Measurements from ENCODE around the gene DDX52.
"Not testable (repeated sequence)": the region's sequence is repeated elsewhere in the genome, so short reads cannot be mapped to it uniquely, and the experiment has no call there.

Gene DDX52

DNA sequence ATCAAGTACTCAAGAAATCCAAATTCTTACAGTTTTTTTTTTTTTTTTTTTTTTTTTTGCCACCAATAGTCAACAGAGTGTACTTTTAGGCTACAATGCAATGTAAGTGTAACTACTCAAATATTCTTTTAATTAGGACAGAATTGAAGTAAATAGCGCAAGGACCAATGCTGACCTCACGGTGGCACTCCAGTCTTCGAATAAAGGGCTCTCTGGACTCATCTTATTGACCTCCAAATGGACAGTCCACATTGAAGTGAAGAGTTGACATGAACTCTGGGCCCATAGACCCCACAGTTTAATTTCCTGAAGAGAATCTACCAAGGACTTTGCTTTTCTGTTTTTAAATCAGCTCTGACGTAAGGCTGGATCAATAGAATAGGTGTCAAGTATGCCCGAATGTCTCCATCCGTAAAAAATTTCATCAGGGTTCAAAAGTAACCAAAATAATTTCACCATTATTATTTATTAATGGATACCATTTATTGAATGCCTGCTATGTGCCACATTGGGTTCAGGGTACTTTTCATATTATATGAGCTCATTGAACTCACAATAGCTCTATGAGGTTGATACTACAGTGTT is 7.3 kb upstream of the DDX52 start:
- FAIRE-seq, result no peak

DNA sequence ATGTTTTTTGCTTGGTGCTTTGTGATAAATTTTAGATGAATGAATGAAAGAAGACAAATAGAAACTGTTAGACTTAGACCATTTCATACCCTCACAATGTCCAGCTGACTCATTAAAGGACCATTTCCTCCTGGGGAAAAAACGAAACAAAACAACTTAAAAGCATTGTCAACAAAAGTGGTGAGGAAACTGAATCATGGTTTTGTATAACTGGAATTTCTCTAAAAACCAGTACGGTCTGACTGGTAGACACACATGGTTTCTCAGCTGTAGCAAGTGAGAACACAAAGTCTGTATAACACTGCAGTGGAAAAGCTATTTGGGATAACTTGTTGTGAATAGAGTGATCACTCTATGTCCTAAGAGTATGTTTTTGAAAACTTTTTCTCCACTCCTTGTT is 5.3 kb upstream of the DDX52 start:
- FAIRE-seq, result no peak

GRCh38 chr17:37647856-37648255 is 4.6 kb upstream of the DDX52 start:
- FAIRE-seq, result no peak

DNA sequence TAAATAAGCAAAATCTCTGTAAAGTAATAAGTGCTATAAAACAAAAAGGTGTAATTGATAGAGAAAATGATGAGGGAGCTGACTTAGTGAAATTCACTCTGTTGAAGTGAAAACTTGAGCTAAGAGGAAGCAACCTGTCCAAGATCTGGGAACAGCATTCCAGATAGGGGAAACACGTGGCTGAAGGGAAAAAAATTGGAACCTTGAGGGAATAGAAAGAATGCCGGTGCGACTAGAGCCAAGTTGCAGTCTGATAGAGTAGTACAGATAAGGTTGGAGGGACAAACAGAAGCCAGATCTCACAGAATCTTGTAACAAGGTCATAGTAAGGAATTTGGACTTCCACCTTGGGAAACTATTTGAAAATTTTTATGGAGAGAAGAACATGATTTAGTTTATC is 623 bp upstream of the DDX52 start:
- no peak for FAIRE-seq

- no peak for FAIRE-seq
Measured at GRCh38 chr17:37642681-37643080, 565 bp downstream of the DDX52 start.

DNA sequence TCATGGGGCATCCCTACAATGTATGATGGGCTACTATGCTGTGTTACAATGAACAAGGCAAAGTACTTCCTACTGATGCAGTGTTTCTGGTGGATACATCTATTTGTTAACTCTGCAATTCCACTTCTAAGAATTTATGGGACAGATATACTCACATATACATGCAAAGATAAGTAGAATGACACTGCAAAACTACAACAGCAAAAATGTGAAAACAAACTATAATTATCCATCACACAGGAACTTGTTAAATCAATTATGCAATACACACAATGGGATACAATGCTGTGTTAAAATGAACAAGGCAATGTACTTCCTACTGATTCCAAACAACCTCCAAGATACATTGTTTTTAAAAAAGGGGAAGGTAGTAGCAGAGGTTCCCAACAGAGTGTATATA is 3.2 kb downstream of the DDX52 start:
- no peak for FAIRE-seq

GRCh38 chr17:37637956-37638355 is 5.3 kb downstream of the DDX52 start:
- FAIRE-seq, result no peak

DNA sequence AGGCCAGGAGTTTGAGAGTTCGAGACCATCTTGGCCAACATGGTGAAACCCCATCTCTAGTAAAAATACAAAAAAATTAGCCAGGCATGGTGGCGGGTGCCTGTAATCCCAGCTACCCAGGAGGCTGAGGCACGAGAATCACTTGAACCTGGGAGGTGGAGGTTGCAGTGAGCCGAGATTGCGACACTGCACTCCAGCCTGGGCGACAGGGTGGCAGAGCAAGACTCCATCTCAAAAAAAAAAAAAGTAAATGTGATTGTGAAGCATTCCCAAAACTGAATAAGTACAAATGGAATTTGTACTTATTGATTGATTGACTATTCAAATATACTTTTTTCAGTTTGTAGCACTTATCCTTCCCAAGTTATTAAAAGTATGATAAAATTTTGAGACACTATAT is 26.8 kb downstream of the DDX52 start:
- not testable (repeated sequence) for FAIRE-seq

GRCh38 chr17:37614823-37615222 is 28.4 kb downstream of the DDX52 start:
- FAIRE-seq, result no peak

DNA sequence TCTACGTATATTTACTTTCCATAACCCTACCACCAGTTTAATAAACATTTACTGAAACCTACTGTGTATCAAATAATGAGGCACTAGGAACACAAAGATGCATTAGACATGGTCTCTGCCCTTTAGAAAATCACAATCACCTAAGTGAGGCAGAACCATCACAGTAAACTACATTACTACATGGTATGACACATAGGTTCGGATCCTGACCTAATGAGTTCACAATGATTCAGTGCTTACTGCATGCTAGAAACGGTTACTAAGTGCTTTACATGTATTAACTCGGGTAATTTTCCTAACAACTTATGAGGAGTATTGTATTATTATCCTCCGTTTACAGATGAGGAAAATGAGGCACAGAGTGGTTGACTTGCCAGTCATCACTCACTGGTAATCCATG is 28.9 kb downstream of the DDX52 start:
- FAIRE-seq, result no peak

GRCh38 chr17:37610971-37611370 is 32.3 kb downstream of the DDX52 start:
- FAIRE-seq, result no peak

GRCh38 chr17:37610041-37610420 is 33.2 kb downstream of the DDX52 start:
- not testable (repeated sequence) for FAIRE-seq

DNA sequence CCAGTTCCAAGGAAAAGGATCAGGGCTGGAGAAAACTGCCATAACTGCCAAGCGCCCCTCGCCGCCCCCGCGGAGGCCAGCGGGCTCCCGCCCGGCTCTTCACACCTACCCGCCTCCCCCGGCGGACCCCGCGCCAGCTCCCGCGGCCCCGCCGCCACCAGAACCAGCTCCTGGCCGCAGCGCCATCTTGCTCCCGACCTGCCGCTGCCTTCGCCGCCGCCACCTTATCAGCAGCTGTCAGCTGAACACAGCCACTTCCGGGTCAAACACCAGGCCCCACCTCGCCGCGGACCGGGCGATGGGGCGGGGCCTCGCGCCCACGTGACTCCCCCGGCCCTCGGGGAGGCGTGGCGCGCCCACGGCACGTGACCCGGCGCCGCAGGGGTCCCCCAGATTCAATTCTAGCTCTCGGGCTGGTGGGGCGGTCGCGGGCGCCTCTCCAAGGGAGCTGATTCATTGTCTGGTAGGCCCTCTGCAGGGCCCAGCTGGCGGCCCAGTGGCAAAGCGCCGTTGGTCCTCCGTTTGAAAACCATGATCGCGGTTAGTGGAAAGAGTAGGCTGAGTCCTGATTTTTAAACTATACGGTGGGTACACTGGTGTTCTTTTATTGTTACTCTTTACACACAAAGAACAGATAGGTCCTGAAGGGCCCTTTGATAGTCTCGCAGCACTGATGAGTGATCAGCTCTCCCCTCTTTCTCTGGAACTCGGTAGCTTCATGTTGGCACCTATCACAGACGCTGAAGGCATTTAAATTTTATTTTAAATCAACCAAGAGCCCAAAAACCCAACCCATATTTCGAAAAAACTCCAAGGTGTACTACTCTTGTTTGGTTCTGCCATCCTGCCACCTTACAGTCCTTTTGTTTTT is 33.8 kb downstream of the DDX52 start, which contains the start of gene SYNRG:
Gene SYNRG, minus strand, starts transcription at position 249 of the 871 bp plus-strand sequence. Its CDS starts 63 bp downstream, at position 186.
- no peak for FAIRE-seq

GRCh38 chr17:37608351-37609169 is 34.7 kb downstream of the DDX52 start:
- FAIRE-seq, result no peak

DNA sequence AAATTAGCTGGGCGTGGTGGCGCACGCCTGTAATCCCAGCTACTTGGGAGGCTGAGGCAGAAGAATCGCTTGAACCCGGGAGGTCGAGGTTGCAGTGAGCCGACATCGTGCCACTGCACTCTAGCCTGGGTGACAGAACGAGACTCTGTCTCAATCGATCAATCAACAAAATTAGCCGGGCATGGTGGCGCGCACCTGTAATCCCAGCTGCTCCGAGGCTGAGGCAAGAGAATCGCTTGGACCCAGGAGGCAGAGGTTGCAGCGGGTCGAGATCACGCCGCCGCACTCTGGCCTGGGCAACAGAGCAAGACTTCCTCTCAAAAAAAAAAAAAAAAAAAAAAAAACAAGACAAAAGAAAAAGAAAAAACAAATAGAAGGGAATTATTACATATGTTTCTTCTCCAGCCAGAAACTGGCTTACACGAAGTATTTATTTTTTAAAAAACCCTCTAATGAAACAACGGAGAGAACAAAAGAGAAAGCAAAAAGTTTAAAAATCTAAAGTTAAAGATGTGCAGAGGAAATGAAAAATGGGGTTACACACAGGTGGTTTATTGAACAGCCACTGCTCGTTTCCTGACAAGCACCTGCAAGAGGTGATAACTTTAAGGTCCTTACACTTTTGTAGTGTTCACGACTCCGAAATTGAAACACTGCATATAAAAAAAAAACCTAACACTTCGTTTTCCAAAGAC is 35.5 kb downstream of the DDX52 start:
- FAIRE-seq, result no peak

DNA sequence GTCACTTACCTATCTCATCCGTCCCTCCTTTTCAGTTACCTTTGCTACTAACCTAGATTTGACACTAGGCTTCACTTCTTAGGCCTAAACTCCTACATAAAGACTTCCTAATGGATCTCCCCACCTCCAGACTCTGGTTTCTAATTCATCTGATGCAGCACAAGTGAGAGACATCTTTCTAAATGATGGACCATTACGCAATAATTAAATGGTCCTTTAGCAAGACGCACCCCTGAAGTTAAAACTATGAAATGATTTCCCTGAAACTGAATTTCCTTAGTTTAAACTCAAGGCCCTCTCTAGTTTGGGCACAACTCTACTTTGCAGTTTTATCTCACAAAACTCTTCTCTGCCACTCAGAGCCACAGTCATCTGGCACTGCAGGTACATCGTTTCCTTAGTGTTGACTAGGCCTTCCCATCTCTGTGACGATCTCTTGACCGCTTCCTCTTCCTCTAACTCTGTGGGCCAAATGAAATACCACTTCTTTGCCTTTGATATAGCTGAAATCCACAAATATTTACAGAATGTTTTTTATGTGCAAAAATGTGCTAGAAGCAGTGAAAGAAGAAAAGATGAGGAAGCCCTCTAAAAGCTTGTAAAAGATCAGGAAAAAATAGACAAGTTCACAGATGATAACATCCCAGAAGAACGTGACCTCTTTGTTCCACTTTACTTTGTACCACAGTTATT is 37.3 kb downstream of the DDX52 start:
- no peak for FAIRE-seq

DNA sequence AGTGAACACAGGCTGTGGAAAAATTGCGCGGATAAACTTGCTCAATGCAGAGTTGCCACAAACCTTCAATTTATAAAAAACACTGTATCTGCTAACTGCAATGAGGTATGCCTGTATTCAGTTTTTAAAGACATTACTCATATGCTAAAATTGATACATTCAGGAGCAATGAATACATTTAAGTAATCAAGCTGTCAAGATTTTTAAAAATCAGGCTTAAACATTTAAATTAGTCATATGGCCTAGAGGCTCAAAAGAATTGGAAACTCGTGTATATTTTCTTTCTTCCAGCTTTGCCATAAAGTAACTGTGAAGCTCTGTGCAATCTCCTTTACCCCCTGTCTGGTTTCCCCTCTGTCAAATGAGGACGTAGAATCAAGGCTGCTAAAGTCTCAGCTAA is 38.2 kb downstream of the DDX52 start:
- FAIRE-seq, result no peak

GRCh38 chr17:37604556-37604955 is 38.7 kb downstream of the DDX52 start:
- FAIRE-seq, result no peak

GRCh38 chr17:37598145-37598544 is 45.1 kb downstream of the DDX52 start:
- FAIRE-seq, result no peak

GRCh38 chr17:37592291-37592690 is 51.0 kb downstream of the DDX52 start:
- FAIRE-seq, result no peak

DNA sequence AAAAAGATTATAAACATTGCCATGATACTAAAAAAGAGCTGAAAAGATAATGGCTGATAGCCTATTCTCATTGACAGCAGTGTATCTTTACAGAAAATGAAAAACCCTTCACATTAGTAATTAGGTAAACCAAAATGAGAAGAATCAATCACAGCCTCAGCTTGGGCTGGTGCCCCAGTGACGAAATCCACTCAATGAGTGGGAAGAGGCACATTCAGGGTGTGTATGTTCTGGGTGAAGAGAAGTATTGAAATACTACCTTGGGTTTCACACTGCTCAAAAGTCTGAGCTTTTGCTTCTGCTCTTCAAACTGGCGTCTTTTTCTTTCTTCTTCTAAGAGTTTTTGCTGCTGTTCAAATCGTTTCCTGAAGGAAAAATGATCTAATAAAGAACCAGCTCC is 58.2 kb downstream of the DDX52 start:
- no peak for FAIRE-seq

DNA sequence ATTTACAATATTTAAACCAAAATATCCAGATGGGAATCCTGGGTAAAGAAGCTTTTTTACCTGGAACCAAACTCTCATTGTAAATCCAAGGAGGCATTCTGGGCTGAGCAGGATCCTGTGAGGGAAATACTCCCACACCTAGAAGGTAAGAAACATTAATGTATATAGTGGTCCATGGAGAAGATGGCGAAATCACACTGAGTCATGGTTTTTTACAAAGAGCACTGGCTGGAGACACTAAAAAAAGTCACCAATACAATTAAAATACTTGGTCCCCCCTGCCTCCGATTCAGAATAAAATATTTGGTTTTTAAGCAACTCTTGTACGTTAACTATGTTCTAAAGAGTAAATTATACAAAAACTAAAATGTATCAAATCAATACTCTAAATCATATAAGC is 67.0 kb downstream of the DDX52 start:
- FAIRE-seq, result no peak

All from TTC549 (cell line).